Stimulated activated CD4-positive, alpha-beta T cell treated with anti-CD3 and anti-CD28 coated beads, Interleukin-4, amount 100 ng/mL, for 48 hours (primary cell): Measurements from ENCODE around the gene NUCB1.
A peak's percentile ranks its signal among the peaks of the same experiment; 100 is the strongest.
"Not testable (repeated sequence)": the region's sequence is repeated elsewhere in the genome, so short reads cannot be mapped to it uniquely, and the experiment has no call there.

ENCODE experiments used
- DNase-seq, 2 donors: peaks; one replicate each; pipeline ENCODE4 v3.0.0-alpha.2; 2020; ENCODE audit warnings: low read depth in 2 of 2

Gene NUCB1

GRCh38 chr19:48874303-48875135, 25.6 kb upstream of the NUCB1 start:
- no peak for DNase-seq

- not testable (repeated sequence) for DNase-seq
Measured at GRCh38 chr19:48876043-48876981, 23.8 kb upstream of the NUCB1 start.

DNA sequence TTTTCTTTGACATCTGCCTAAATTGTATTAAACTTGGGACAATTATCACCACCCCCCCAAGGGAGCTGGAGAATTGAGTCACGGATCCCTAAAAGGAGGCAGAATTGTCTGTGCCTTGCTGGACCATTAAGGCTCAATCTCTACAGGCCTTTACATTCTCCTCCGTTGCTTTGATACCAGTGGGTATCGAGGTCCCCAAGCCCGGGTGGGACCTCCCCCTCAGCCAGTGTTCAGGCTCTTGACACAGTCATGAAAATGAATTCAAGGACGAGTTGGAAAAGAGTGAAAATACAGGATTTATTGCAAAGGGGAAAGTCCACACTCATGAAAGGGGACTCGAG, 22.3 kb upstream of the NUCB1 start:
- no peak for DNase-seq

DNA sequence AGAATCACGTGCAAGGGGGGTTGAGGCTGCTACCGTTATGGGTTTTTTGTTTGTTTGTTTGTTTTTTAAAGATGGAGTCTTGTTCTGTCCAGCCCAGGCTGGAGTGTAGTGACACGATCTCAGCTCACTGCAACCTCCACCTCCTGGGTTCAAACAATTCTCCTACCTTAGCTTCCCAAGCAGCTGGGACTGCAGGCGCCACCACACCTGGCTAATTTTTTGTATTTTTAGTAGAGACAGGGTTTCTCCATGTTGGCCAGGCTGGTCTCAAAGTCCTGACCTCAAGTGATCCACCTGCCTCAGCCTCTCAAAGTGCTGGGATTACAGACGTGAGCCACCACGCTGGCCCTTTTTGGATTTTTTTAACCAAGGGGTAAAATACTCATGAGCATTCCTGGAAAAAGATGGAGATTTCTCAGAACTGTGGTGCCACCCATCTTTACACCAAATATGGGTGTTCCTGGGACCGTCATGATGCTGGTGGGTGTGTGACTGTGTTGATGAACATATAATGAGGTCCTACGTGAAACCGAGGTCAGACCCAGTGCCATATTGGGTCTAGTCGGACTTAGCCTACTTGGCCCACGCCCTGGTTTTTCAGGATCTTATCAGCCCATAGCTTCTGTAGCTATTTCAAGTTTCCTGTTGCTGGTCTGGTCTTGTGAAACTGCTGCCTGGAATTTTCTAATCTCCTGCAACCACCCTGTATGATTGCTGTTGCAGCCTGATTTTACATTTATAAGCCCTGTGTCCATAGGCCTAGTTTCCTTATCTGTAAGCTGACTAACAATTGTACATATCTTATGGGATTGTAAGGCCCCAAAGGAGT, 21.7 kb upstream of the NUCB1 start:
- no peak for DNase-seq

- DNase-seq: no peak
Measured at GRCh38 chr19:48879025-48879637, 21.0 kb upstream of the NUCB1 start.

- not testable (repeated sequence) for DNase-seq
Measured at GRCh38 chr19:48879696-48880095, 20.4 kb upstream of the NUCB1 start.

GRCh38 chr19:48881741-48882657, 18.1 kb upstream of the NUCB1 start:
- DNase-seq: no peak

DNA sequence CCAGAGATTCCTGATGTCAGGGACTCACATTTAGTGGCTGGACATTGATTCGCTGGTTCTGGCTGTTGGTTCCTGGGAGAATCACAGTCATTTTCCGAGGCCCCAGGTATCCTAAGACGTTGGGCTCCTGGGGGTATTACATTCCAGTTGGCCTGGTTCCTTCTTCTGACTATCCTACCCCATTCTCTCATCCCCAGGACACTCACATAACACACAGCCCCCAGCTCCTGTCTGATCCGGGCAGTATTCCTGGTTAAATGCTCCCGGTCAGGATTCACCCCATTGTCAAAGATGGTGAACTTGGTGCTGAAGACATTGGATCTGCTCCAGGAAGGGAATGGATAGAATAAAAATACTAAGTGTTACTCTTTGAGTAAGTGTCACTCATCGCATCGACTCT, 16.4 kb upstream of the NUCB1 start:
- no peak for DNase-seq

DNA sequence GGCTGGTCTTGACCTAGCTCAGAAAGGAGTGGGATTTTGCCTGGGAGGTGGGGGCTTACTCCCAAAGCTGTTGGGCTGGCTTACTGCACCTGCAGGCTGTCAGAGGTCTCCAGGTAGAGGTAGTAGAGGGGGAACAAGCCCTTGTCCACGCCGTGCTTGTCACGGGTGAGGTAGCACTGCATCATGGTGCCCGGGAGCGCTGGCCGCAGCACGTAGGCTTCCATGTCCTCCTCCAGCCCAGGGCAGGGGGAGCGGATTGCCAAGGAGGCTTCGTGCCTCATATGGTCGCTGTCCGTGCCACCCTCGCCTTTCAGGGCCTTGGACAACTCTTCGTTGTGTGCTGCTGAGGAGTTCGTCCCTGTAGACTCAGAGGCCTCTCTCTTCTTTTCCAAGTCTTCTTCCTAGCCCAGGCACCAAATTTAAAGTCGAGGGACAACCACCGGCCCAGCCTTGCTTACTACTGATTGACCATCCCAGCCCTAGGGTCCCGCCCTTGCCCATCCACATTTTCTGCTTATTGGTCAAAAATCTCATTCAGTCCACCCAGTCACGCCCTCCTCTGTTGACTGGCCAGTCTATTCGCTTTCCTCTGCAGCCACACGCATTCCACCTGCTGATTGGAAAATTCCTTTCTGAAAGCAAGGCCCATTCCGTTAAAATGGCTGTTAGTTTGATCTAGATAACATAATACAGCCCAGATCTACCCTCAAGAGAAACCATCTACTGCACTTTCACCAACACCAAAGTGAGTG, 12.1 kb upstream of the NUCB1 start:
- no peak for DNase-seq

DNA sequence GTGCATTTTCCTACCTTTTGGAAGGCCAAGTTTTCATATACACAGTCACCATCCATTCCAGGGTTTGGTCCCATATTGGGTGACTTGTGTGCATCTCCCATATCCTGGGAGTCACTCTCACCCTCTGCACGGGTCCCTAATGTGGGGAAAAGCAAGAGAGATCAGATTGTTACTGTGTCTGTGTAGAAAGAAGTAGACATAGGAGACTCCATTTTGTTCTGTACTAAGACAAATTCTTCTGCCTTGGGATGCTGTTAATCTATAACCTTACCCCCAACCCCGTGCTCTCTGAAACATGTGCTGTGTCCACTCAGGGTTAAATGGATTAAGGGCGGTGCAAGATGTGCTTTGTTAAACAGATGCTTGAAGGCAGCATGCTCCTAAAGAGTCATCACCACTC, 10.6 kb upstream of the NUCB1 start:
- DNase-seq: not testable (repeated sequence)

DNA sequence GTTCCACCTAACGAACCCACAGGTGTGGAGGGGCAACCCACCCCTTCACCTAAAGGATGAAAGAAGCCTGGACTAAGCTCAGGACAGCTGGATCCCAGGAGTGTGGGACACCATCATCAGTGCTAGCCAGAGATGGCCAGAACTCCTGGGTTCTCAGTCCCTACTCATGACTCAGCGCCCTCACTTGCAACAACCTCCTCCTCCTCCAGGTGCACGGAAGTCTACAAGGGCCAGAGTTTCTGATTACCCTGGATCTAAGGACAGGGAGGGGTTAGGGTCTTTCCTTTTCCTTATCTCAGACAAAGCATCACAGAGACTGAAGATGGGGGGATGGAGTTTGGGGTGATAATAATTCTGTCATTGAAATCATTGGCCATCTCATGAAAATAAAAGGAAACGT, 9.6 kb upstream of the NUCB1 start:
- no peak for DNase-seq

DNA sequence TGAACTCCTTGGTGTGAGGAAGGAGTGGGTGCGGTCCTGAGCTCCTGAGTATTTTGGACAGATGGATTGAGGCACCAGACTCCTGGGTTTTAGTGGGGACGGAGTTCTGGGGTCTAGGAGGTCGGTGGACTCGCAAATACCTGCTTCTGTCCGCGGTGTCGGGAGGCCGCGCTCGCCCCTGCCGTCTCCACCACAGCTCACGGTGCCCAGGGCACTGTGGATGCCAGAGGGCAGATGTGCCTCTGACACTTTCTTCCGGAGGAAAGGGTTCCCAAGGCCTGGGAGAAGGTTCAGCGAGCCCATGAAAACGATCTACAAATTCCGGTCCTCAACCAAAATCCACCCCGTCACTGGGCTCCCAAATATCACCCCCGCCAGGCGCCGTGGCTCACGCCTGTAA, 4.9 kb upstream of the NUCB1 start:
- DNase-seq: no peak

DNA sequence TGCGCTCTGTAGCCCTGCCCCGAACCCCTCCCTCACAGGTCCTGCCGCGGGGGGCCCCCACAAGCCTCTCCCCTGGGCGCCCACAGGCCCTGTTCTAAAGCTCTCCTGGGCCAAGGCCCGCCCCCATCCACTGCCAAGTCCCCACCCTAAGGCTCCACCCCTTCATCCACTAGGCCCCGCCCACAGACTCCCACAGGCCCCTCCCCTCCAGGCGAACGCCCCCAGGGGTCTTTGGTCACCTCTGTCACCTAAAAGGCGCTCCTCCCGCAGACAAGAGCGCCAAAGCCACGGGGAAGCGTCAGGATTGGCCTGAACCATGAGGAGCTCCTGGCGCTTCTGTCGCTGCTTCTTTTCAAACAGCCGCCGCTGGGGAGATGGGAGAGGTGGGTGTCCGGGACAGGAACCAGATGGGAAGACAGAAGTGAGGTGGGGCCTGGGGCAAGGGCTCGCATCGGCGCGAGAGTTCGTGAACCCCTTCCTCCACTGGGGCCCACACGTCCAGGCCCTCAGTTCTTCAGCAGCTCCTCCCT, 3.9 kb upstream of the NUCB1 start:
- DNase-seq: peak in 1 of 2 donors; percentile 48

DNA sequence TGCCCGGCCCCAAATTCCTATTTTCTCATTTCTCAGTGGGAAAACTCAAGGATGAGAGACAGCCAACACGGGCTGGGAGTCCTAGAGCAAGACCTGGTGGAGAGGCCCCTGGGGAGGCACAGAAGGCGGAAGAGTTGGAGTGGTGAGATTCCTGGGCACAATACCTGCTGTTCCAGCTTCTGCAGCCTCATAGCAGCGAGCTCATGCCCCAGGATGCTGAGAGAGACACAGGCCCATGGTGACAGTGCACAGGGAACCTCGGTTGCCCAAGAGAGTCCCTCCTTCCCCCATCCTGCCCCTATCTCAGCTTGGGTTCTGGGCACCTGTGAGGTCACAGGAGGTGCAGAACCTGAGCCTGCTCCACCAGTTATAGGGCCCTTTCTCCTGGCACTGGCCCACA, 2.9 kb upstream of the NUCB1 start:
- DNase-seq: no peak

DNA sequence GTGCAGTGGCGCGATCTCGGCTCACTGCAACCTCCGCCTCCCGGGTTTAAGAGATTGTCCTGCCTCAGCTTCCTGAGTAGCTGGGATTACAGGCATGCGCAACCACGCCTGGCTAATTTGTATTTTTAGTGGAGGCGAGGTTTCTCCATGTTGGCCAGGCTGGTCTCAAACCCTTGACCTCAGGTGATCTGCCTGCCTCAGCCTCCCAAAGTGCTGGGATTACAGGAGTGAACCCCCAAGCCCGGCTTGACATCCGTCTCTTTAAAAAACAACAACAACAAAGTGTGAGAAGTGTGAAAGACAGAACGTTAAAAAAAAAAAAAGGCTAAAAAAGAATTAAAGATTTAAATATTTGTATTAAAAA, 744 bp upstream of the NUCB1 start:
- DNase-seq: not testable (repeated sequence)

DNA sequence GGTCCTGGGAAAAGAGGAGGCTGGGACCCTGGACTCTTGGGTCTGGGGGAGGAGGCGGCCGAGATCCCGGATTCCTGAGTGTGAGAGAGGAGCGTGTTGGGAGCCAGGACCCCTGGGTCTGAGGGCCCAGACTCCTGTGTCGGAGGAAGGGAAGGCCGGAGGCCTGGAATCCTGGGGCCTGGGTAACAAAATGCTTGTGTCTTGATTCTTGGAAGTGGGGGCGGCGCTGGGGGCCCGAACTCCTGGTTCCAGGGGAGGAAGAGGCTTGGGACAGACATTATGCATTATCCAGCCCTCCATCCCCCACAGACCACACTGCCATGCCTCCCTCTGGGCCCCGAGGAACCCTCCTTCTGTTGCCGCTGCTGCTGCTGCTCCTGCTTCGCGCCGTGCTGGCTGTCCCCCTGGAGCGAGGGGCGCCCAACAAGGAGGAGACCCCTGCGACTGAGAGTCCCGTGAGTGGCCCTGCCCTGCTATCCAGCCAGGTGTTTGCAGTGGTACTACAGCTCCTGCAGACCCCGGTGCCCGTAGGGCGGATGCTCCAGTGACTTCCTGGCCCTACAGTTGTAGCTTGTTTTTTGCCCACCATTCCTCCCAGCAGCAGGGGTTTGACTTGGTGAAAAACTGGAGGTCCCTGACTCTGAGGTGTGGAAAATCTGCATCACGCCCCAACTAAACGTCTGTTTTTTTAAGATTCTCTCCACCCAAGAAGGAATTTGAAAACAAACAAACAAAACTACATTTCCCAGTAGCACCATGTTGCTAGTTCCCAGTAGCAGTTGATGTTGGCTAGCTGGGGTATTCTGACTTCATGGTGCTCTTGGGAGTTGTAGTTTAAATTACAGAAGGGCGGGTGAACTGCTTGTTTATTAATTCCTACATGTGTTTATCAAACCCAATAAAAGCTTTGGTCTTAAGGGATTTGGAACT, 630 bp downstream of the NUCB1 start:
- DNase-seq: no peak

DNA sequence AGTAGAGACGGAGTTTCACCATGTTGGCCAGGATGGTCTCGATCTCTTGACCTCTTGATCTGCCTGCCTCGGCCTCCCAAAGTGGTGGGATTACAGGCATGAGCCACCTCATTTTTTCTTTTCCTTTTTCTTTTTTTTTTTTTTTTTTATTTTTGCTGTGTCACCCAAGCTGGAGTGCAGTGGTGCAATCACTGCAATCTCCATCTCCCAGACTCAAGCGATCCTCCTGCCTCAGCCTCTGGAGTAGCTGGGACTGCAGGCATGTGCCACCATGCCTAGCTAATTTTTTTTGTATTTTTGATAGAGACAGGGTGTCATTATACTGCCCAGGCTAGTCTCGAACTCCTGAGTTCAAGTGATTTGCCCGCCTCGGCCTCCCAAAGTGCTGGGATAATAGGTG, 2.2 kb downstream of the NUCB1 start:
- DNase-seq: not testable (repeated sequence)

DNA sequence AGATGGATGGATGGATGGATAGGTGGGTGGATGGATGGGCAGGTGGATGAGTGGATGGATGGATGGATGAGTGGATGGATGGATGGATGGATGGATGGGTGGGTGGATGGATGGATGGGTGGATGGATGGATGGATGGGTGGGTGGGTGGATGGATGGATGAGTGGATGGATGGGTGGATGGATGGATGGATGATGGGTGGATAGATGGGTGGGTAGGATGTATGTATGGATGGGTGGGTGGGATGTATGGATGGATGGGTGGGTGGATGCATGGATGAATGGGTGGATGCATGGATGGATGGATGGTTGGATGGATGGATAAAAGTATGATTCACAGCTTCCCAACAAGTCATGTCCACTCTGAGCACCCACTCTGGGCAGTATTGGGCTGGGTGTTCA, 3.7 kb downstream of the NUCB1 start:
- DNase-seq: not testable (repeated sequence)
